Hematopoietic multipotent progenitor cell (in vitro differentiated cells): ENCODE measurements around the gene CBX5. TPM values are rescaled to one million over a fixed set of nuclear protein-coding genes. Genes with fewer than 3 reads are reported as not detected.

Experiments
- DNase-seq, 3 donors: peaks; one replicate each; pipeline ENCODE4 v3.0.0-alpha.2; 2011 to 2015; ENCODE audit warnings: low read depth in 2 of 3, low spot score in 2 of 3
- total RNA-seq: library from RNA; depleted of rRNA; stranded (reverse); fragments of >200 nt; gene quantifications from one replicate; pipeline ENCODE4 v1.2.3, GENCODE V29; 2012

CBX5 gene
- total RNA-seq, 1 donor = 21.8 TPM

- DNase-seq = no peak
Measured at GRCh38 chr12:54229624-54230212, 50.2 kb downstream of the CBX5 start.

- no peak for DNase-seq
Measured at GRCh38 chr12:54228471-54228870, 51.5 kb downstream of the CBX5 start.

DNA sequence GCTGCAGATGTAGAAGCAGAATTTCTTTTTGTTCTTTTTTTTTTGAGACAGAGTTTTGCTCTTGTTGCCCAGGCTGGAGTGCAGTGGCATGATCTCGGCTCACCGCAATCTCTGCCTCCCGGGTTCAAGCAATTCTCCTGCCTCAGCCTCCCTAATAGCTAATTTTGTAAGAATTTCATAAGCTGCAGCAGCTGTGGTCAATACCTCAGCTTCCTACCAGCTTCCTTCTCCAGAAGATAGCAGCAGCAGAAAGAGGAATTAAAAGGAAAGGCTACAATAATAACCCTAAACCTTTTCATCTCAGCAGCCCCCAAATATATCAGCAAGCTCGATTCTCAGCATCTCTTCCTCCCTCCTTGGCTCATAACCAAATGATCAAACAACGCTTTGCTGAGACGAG is 52.0 kb downstream of the CBX5 start:
- peak in 1 of 3 donors; percentile 35 for DNase-seq

DNA sequence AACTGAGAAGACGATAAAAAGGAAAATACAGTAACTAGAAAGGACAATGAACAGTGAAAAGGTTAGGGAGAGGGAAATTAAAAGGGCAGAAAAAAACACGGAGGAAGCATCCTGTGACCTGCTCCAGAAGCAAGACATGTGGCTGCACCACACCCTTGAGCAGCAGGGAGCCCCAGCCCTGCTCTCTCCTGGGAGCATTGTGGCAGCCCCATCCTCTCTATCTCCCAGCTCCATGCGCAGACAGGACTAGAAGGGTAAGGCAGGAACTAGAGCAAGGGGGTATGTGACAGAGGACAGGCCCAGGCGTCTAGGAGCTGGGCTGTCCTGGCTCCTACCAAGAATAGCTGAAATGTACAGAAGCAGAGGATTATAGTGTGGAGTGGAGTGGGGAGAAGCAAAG is 52.5 kb downstream of the CBX5 start:
- no peak for DNase-seq

GRCh38 chr12:54225666-54226065 is 54.3 kb downstream of the CBX5 start:
- no peak for DNase-seq

GRCh38 chr12:54222609-54223008 is 57.3 kb downstream of the CBX5 start:
- DNase-seq = no peak

GRCh38 chr12:54221402-54221984 is 58.4 kb downstream of the CBX5 start:
- peak in 1 of 3 donors; percentile 67 for DNase-seq

DNA sequence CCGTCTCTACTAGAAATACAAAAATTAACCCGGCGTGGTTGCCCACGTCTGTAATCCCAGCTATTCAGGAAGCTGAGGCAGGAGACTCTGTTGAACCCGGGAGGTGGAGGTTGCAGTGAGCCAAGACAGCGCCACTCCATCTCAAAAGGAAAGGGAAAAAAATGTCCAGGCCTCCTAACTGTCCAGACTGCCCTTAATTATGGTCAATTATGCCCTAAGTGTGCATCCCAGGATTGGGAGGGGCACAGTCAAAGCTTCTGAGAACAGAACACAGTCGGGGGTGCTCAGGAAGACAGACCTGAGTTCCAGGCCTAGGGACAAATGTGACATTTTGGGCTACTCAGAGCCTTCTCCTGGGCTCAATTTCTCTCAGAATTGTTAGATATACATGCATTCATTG is 59.4 kb downstream of the CBX5 start:
- no peak for DNase-seq

DNA sequence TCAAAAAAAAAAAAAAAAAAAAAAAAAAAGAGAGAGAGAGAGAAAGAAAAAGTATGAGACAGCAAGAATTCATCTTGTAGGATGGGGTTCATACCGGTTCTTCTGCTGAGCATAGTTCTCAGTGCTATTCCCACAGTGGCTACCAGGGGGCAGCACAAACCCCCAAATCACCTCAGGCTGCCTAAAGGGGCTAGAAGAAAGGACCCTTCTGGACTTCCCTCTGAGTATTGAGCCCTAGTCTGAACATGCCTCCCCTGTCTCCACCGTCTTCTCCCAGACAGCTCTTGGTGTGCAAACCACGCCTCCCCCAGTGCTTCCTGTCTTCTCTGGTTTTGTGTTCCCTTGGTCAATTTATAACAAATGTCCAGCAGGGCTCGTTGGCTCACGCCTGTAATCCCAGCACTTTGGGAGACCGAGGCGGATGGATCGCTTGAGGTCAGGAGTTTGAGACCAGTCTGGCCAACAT is 59.8 kb downstream of the CBX5 start:
- DNase-seq = peak in 2 of 3 donors; percentile 76 to 85

DNA sequence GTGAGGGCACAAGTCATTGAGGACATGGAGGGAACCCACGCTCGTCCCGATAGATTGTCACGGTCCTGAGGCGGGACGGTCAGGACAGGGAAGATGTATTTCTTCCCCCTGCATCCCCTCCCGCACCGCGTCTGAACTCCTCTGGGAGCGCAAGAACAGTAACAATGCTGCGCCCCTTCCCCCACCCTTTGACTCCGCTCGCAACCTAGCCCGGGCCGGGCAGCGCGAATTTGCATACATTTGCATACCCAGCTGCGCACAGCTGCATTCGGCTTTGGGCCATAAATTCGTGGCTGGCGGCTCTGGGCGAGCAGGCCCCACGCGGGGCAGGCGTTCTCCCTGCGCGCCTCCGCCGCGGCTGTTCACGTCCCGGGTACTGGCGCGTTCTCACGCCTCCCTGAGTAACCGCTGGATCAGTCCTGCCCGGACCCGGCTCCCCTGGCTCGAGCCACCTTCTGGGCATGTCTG is 62.1 kb downstream of the CBX5 start:
- peak in 1 of 3 donors; percentile 34 for DNase-seq

GRCh38 chr12:54216797-54217661 is 62.9 kb downstream of the CBX5 start:
- DNase-seq = peak; percentile 59 to 93 (median 92)

GRCh38 chr12:54215989-54216796 is 63.7 kb downstream of the CBX5 start:
- DNase-seq = no peak

DNA sequence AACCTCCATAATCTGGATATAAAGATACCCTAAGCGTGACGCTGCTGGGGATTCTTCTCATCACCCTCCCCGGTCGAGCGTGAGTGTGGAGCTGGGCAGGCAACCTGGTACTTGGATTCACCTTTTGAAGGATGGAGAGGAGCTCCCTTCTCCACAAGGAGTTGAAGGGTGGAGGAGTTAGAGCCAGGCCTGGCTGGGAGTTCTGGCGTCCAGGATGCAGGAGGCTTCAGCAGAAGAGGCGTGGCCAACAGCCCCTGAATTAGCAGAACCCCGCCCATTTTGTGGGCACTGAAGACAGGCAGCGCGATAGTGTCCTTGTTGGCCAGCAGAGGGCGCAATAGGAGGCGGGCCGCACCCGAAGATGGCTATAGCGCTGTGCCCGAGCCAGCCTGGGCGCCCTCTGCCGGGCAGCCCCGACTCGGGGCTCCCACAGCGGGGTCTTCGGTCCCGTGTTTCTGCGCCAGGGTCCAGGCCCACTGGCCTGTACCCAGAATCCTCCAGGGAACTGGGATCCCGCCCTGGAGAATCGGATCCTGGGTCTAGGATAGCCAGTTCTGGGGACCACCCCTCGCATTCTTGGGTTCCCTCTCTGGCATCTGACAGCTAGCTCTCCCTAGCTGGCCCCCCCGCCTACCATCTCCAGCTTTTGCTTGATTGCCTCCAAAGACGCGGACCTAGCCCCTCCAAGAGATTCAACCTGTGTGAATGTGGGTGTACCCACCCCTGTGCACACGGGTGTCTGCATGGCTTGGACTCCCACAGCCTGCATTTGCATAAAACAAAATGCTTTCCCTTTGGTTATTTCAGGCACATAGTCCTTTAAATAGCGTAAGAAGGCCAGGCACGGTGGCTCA is 65.1 kb downstream of the CBX5 start:
- peak; percentile 91 to 95 (median 94) for DNase-seq

GRCh38 chr12:54213079-54213478 is 66.8 kb downstream of the CBX5 start:
- DNase-seq = no peak

DNA sequence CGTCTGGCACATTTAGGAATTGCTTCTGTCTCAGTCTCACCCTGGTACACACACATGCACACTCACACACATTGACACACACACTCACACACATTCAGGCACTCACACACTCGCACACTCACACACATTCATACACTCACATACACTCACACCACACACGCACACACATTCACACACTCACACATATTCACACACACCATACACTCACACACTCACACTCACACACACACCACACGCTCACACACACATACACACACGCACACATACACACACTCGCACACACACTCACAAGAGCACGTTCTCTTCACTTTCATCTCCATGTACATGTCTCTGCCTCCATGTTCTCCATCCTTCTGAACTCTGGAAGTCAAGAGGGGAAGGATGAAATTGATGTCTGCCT is 68.0 kb downstream of the CBX5 start:
- DNase-seq = no peak

DNA sequence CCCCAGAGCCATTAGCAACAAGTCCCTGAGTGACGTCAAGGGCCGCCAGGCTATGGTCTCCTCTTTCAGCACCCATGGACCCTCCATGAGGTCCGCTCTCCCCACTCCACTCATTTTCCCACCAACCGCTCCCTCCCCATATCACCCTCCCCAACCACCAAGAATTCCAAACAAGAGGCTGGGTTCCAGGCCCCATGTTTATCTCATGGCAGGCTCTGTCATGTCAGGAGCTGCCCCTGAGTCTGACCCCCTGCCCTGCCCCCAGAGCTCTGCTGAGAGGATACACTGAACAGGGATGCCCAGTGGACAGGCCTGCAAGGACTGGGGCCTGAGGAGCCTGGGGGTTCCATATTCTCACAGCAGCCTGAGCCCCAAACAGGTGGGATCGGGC is 69.5 kb downstream of the CBX5 start:
- no peak for DNase-seq

- no peak for DNase-seq
Measured at GRCh38 chr12:54208591-54208990, 71.3 kb downstream of the CBX5 start.

DNA sequence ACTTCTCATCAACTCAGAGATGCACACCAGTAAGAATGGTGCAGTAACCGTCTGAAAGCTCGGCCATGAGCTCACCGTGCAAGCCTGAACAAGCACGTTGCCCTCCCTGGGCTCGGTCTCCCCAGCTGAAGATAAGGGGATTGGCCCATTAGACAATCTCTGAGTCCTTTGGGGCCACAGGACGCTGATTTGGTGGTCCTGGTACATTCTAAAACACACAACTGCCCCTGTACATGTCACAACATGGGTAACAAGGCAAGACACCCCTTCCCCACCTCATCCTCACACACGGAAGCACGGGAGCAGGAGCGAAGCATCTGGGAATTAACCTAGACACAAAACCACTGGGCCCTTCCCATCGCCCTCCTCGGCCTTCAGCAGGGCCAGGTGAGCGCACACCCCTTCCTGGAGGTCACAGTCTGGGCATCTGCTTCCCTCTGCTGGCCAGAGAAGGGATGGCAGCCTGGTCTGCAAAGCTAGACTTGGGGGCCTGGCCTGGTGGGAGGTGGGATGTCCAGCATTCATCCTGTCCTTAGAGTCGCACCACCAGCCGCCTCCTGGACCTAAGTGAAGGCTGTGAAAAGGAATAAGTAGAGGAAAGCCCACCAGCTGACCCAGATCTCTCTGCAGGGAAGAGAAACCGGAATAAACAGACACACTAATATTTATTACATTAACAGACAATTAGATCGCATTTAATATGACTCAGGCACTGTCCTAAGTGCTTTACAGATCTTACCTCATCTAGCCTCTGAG is 72.2 kb downstream of the CBX5 start:
- peak in 2 of 3 donors; percentile 53 to 71 for DNase-seq

GRCh38 chr12:54206791-54207190 is 73.1 kb downstream of the CBX5 start:
- DNase-seq = no peak
